Suppressor macrophage treated with lipopolysaccharide for 1 hour (primary cell): Measurements from ENCODE around the gene DDAH1.

Source experiments
- DNase-seq, 3 donors: peaks; one replicate each; pipeline ENCODE4 v3.0.0-alpha.2; 2020 to 2022

DDAH1 gene

DNA sequence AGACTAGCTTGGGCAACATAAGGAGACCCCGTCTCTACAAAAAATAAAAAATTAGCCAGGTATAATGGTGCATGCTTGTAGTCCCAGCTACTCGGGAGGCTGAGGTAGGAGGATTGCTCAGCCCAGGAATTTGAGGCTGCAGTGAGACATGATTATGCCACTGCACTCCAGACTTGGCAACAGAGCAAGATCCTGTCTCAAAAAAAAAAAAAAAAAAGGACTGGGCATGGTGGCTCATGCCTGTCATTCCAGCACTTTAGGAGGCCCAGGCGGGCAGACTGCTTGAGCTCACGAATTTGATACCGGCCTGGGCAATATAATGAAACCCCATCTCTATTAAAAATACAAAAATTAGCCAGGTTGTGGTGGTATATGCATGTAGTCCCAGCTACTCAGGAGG lies 141.2 kb downstream of the DDAH1 start:
- no peak for DNase-seq

DNA sequence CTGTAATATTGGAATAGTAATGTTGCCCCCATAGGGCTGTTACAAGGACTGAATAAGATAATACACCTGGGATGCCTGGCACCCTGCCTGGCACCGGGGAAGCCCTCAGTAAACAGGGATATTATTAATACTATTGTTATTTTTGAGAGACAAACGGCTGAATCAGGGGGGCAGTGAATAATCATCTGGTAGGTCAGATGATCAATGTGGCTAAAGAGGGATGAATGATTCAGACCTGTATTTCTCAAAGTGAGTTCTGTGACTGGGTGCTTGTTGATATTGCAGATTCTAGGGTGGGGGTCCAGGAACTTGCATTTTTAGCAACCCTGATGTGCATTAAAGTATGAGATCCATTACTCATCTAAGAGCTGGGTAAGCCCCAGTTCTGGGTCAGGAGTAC lies 142.3 kb downstream of the DDAH1 start:
- no peak for DNase-seq

DNA sequence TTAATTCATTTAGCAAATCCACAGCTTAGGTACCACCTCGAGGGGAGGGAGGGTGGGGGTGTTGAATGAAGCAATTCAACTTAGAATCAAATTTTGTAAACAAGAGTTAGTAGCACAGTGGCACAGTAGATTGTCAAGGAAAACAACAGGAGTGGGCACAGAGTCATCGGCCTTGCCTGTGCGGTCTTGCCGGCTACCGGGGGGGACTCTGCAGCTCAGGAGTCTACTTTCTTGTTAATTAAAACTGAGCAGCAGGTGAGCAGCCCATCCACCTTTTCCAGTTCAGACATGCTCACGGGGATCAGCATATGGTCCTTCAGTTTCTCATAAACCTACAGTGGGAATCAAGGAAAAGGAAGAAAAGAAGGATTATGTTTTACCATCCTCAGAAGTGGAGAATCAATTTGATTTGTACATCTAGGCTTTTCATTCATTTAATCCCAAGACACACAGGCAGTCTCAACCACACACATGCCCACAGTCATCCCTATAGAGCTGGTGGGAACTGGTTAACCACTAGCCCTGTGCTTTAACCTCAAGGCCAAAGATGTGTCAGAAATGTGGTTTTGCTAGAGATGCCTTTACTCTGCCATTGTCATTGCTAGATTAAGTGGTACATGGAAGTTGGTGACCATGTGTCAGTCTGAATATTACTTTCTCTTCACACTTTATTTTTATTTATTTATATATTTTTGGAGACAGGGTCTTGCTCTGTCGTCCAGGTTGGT lies 143.6 kb downstream of the DDAH1 start:
- no peak for DNase-seq

DNA sequence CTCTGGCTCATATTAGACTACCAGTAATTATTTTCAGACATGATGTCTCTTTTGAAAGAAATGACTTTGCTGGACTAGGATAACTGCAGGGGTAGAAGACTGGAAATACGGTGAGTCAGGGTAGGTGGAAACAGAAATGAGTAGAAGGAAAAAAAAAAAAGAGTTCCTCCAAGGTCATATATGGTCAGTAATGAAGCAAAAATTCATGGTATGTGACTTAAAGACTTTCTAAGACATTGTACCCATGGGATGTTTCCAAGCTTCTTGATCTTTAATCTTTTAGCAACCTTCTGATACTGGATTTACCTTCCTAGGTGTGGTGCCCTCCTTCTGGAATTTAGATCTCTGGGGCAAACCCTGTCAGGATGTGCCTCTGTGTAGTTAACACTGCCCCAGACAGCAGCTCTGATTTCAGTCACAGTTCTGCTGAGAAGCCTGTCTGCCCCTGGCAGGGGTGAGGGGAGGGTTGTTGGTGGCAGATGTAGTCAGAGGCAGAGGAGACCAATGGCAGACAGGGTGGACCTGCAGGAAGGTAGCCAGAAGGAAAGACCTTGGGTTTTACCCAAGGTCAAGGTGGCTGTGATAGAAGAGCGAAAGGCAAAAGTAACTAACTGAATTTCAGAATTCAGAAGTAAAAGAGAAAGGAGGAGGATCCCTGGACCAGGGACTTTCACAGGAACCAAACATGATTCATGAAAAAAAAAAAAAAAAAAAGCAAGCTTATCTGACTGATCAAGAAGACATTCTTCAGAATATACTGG lies 144.4 kb downstream of the DDAH1 start:
- DNase-seq: peak in 2 of 3 donors; percentile 7 to 19

DNA sequence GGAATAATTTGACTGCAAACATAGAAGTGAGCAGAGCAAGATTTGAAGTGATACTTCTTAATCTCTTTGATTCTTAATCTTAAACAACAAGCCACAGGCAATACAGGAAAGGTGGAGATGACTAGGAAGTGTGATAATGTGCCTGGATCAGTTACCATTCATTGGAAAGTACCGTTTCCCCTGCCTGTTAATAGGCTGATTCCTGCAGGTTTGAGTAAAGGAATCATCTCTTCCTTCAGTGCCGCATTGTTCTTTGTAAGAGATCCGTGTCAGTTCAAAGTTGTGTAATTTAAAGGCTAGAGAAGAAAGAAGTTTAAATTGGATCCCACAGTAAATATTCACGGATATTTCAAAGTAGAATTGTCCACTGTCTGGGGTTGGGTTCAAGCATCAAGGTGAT lies 145.0 kb downstream of the DDAH1 start:
- no peak for DNase-seq

DNA sequence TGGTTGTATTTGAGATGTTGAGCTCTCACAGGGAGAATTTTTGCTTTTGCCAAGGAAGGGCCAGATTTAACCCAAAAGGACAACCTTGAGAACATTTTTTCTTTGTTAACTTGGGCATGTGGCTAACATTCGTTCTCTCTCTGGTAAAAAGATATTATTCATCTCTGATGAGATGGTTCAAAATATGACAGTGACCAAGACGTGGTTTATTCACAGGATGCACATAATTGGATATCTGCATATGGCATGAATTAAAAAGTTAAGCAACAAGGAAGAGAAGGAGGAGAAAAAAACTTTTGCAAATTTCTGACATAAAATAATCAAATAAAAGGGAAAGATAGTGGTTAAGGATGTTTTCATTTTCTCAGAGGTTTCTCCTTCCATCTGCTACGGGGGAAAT lies 145.5 kb downstream of the DDAH1 start:
- no peak for DNase-seq

DNA sequence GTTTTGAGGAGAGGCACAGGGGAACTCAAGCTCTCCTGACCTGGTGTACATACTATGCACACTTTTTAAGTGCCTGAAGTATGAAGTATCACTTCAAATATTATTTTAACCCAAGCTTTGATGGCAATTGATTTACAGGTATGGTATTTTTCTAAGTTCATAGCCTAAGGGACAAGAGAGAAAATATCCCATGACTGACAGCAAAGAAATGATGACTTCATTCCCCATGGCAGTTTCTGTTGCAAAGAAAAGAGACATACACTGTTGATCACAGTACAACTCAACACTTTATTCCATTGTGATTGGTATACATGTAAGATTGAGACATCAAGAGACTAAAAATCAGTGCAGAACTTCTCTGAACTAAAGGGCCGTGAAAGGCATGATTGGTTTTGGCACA lies 146.7 kb downstream of the DDAH1 start:
- no peak for DNase-seq

DNA sequence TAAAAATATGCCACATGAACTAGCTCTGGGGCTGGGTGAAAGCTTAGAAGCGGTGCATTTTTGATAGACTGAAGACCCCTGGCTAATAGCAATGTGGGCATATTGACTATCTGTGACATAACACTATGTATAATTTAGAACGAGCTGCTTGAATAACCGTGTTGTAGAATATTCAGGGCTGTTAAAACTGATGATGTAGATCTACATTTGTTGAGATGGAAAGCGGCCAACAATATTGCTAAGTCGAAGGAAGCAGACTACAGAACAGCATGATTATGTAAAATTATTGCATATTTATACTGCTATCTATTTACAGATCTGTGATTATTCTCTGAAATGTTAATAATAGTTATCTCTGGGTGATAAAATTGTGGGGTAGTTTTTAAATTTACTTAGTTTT lies 147.4 kb downstream of the DDAH1 start:
- no peak for DNase-seq

DNA sequence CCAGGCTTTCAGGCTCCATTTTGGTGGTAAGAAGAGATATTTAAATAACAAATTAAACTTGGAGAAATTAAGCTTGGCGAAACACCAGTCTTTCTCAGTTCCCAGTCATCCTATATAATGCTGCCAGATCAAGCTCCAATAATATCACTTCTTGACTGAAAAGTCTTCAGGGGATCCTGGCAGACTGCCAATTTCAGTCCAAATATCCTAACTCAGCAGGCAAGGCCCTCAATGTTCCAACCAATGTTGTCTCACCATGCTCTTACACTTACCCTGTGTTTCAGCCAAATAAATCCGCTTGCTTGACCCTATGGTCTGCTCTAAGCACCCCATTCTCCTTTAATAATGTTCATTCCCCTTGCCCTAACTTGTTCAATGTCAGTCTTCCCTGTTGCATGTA lies 148.6 kb downstream of the DDAH1 start:
- no peak for DNase-seq

DNA sequence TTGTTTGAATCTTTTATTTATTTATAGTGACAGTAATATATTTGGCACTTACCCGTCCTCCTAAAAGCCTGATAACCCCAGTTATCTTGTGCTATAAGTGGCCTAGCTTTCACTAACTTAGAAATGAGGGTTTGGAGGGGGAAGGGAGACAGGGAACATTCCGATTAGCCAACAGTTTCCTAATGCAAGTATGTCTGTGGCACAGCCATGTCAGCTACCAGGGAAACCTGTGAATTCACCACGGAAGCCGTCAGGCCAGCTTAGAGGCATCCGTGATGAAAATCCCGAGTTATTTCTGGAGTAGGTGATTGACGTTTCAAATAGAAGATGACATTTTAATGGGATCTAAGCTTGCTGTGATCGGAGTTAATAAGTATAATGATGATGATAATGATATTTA lies 149.2 kb downstream of the DDAH1 start:
- DNase-seq: no peak

DNA sequence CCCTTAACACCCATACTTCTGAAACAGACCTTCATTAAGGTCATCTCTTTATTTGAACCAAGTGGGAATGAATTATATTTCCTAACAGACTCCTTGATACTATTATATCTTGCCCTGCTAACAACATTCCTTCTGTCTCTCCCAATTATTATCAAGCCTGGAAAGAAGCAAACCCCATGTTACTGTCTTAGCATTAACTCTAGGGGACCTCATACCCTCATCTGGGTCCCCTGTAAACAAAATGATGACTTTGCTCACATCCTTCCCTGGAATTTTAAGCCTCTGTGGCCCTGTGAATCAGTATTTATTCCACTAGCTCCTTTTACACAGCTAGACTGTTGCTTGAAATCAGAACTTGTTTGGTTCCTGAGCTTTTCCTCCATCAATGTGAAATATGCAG lies 150.2 kb downstream of the DDAH1 start:
- no peak for DNase-seq

DNA sequence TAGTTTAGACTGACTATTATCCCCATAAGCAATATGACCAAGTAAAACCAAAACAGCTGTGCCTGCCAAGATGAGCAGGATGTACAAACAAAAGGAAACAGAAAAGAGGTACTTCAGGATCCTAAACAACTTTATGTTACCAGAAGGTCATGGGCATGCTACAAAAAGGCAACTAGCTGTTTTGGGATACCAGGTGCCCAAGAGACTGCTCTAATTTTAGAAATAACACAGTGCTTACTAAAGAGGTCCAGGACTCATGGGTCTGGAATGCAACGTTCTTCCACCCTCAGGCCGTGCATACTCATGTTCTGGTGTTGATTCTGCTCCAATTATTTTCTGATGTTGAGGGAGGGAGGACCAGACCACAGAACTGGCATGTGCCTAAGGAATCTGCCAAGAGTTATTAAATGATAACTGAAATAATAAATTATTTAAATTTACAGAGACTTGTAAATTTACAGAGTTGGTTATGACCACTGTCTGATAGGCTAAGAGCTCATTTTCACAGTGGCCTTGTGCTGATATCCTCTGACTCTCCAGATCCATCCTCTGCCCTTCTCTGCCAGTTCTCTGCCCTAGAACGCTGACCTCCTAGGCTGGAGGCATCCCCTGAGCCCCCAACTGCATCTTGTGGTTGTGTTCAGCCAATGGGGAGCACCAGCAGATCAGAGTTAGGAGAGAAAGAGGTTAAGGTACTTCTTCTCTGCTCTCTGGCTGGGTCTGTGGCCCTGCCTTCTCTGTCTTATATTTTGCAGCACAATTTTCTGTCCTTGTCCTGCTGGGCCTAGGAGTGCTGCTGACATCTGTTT lies 150.9 kb downstream of the DDAH1 start:
- no peak for DNase-seq

DNA sequence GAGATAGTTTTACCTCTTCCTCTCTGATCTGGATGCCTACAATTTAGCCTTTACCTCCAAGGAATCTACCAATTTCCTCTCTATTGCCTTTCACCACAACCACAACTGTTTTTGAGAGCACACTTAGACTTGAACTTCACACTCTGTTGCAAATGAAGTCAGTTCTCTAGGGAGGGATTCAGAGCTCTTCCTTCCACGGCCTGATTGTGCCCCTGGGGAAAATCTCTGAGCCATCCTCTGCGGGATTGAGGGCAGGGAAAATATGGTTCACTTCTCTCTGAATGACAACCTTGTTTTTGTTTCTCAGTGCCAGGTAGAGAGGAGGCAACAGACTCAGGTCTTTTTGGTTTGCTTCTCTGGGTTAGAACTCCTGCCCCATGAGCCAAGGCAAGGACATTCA lies 153.1 kb downstream of the DDAH1 start:
- no peak for DNase-seq

DNA sequence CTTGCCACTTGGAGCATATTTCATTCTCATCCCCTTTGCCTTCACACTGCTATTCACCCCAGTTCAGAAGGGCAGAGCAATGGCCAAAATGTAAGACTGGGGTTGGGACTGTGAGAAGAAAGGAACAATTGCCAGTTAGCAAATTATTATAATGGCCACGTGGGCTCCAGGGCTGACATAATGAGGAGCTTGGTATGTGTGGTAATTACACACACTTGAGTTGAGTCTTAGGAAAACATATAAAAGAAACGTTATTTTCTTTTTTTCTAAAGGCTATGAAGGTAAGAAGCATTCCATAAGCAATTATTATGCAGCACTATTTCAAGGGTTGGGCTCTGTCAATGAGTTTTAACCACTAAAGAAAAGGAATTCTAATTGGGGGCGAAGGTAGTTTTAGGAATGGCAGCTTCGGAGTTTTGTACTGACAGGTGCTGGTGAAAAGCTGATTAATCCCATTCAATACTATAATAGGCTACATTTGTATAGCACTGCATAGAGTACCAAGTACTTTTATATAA lies 156.1 kb downstream of the DDAH1 start:
- no peak for DNase-seq

DNA sequence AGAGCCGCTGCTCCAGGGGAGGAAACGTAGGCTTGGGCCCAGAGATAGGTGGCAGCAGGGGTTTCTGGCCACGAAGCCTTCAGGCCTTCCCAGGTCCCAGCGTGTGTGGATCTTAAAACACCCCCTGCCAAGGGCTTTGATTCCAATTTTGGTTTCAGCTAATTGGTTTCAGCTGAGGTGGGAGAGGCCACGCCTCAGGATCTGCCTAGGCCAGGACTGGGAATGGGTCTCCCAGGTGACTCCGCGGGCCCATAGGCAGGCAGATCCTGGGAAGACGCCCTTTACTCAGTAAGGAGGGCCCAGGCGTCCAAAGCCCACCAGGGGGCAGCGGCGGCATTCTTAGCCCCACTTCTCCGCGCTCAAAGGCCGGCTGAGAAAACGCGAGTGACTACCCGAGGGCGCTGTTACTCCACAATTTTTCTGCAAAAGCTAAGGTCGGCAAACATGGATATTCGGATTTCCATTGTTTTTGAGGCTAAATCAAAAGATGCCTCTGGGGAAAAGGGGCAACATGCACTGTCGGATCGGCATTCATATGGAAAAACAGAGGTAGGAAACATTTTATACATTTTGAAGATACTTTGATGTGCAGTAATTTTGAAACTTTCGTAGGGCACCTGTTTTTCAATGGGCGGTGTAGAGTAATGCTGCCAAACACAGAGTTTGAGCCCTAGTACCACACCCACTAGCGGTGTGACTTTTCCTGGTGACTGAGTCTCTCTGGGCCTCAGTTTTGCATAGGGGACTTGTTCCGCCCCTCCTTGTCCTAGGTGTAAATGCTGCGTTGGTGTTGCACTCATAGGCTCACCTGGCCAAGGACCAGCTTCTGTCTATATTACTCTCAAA lies 156.7 kb downstream of the DDAH1 start:
- peak; percentile 57 to 85 (median 68) for DNase-seq

DNA sequence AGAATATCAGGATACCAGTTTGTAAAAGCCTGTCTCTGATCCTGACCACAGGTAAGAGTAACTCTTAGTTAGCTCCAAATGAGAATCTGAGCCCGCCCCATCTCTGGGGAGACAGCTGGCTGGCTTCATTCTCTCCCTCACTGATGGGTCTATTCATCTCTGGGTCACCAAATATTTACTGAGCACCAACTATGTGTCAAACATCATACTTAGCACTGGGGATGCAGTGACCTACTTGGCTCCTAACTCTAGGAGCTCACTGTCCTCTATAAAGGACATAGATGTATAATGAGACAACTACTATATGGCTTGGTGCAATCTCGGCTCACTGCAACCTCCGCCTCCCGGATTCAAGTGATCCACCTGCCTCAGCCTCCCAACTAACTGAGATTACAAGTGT lies 158.7 kb downstream of the DDAH1 start:
- DNase-seq: no peak

DNA sequence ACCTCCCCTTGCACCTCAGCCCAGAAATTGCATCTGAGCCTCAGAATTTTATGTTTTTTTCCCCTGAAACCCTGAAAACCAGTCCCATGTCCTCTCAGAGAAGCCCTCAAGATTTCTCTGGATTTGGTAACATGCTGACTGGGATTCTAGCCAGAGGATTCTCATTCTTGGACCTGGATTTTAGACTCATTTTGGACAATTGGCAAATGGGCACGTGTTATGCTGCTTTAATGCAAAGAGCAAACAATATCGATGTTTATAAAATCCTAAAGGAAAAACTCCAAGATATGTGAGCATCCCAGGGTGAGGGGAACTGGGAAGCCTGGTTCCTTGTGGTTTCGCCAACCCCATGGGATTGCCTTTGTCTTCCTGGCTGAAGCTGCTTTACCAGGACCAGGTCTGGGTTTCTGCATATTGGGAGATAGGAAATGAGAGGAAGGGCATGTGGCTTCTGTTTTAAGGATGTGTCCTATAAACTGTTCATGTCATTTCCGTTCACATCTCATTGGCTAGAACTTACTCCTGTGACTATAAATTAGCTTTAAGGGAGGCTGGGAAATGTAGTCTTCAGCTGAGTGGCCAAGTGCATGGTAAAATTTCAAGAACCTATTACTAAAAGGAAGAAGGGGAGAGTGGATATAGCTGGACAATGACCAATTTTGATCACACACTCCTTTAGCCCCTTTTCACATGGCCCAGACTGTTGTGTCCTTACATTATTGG lies 161.4 kb downstream of the DDAH1 start:
- DNase-seq: no peak

DNA sequence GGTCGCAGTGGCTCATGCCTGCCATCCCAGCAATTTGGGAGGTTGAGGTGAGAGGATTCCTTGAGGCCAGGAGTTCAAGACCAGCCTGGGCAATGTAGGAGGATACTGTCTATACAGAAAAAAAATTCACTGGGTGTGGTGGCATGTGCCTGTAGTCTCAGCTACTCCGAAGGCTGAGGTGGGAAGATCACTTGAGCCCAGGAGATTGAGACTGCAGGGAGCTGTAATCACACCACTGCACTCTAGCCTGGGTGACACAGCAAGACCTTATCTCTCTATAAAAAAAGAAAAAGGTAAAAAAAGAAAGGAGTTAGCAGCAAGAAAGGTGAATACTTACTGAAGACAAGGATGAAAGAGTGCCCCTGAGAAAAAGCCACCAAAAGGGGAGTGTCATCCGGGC lies 164.8 kb downstream of the DDAH1 start:
- DNase-seq: no peak

DNA sequence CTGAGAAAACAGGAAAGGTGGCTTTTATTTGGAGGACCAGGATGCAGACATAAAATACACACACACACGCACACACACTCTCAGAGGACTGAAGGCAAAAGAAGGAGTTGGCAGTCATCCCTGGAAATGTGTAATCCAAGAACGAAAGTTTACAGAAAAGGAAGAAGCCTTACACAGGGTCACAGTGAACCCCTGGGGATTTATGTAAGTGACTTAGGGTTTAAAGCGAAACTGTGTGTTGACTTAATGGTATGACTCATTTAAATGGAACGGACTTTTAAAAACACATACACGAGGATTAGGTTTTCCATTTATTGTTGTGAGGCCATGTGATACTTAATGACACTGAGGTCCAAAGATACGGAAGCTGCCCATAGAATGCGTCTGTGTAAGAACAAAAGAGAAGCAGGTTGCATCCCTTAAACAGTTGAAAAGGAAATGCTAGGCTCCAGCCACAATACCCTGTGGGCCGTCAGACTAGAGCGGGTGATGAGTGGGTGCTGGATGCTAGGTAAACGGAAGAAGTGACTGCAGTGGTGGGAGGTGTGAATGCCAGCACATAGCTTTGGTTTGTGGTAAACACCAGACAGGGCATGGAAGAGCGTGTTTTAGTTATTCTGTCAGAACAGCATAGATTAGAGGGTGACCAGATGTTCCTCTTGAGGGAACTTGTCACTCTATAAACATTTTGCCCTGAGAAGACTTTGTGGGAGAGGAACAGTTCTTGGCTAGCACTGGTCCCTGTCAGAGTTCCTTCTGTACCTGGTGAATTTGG lies 166.9 kb downstream of the DDAH1 start:
- no peak for DNase-seq

DNA sequence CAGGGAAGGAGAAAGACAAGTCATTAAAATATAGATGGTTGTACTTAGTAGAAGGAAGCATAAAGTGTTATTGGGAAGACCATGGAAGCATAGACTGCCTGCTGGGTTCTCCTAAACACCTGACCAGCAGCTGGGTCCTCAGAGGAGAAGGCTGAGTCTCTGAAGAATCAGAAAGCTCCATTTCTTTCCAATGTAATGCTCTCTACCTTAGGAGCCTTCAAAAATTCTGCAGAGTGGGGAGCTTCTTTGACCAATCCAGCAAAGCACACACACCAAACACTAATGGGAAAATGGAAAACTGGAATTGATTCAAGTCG lies 167.5 kb downstream of the DDAH1 start:
- DNase-seq: no peak

DNA sequence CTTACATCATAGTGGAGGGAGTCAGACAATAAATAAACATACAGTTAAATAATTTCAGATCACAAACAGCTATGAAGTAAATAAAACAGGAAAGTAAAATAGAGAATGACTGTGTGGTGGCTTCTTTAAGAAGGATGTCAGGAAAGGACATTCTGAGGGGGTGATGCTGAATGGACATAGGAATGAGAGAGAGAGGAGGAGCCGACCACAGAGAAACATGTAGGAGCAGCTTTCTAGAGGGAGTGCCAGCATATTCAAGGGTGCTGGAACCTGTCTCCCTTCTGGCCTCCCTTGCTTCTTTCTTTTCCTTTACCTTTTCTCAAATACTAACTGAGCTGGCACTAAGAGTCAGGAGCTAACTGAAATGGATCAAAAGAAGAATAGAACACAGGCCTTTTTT lies 168.0 kb downstream of the DDAH1 start:
- DNase-seq: no peak
